ENCODE measurements around the gene ARGFX.

- no peak for TF ChIP-seq CTCF (IDR thresholded peaks at IDR 0.05)
- TF ChIP-seq POLR2A (IDR thresholded peaks at IDR 0.05): no peak
Observed at GRCh38 chr3:121594850-121595249, 27.1 kb downstream of the ARGFX start.

Measured in thyroid gland (tissue), 4 donors.